Measurements from ENCODE around the gene SLC25A41. TPM values are rescaled to one million over a fixed set of nuclear protein-coding genes. Genes with fewer than 3 reads are reported as not detected.

The SLC25A41 gene
- total and polyA plus RNA-seq, 2 experiments from 2014 or later, result not detected

DNA sequence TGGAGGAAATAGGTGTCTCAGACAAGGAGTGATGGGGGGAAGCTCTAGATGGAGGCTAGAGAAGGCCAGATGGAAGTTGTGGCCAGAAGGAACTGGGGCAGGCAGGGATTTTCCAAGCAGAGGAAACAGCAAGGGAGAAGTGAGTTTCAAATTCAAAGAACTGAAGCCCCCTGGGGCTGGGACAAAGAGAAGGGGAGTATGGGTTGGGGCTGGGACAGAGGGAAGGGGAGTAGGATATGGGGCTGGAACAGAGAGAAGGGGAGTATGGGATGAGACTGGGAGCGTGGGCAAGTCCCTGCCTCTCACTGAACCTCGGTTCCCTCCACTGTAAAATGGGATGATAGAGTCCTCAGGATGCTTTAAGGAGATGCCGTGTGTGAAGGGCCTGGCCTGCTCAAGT lies 38.7 kb downstream of the SLC25A41 start:
- no peak for DNase-seq
- no peaks in the 10 kb centered on the region for H4K20me1 ChIP-seq (ENCODE audit: insufficient read depth)

DNA sequence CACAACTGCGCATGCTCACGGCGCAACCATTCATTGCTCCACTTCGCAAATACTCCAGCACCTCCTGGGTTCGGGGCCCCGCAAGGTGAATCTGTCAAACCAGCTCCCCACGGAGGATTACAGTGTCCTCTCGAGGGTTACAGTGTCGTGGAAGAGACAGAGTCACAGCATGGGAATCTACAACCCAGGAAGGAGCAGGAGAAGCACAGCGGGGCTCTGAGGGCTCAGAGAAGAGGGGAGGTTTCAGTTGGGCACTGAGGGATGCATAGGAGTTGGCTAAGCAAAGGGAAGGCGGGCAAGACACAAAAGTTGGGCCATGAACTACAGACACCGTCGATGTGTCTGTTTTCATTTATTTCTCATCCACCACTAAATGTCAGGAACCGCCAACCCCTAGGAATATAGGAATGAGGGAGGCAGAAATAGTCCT lies 39.6 kb downstream of the SLC25A41 start:
- TF ChIP-seq EZH2phosphoT487 (IDR thresholded peaks at IDR 0.05; ENCODE audit: insufficient read depth, low read depth), result no peak
- peaks cover 12% of the 10 kb centered on the region for H3K36me3 ChIP-seq (ENCODE audit: low read depth)
- H3K27ac ChIP-seq, result peak overlapping the region; percentile 94
- in situ Hi-C loops (cut with MboI), result no loop called here
- H3F3A ChIP-seq (ENCODE audit: insufficient read depth), result no peaks in the 10 kb centered on the region
- 24 to 29% methylated on average over 14 of the region's 14 CpGs for WGBS, 2 experiments (ENCODE audit: low coverage in 1 of 2, low lambda C conversion rate in 2 of 2, missing lambda C conversion rate in 2 of 2)
- no peaks in the 10 kb centered on the region for H3K27me3 ChIP-seq (replicated peaks; ENCODE audit: insufficient read depth)
- peaks cover 9% of the 10 kb centered on the region for H3K4me1 ChIP-seq (ENCODE audit: insufficient read depth)
- H3K4me2 ChIP-seq (ENCODE audit: unreplicated experiment), result peak overlapping the region; percentile 91
- no peaks in the 10 kb centered on the region for H3K9me2 ChIP-seq (ENCODE audit: insufficient read depth)
- no peaks in the 10 kb centered on the region for H4K20me1 ChIP-seq (ENCODE audit: insufficient read depth)
- H2AFZ ChIP-seq, result peak overlapping the region; percentile 92
- H3K9ac ChIP-seq, result peak overlapping the region; percentile 96
- no peaks in the 10 kb centered on the region for H3K9me3 ChIP-seq (ENCODE audit: low read depth)
- no peak for DNase-seq
- peak overlapping the region; percentile 91 for H3K4me3 ChIP-seq
- H3K79me2 ChIP-seq (ENCODE audit: insufficient read depth), result peaks cover 39% of the 10 kb centered on the region

More for the DNA sequence above, 38.7 kb downstream of the SLC25A41 start:
- peaks cover 9% of the 10 kb centered on the region for H3K4me1 ChIP-seq (ENCODE audit: insufficient read depth)
- H3K79me2 ChIP-seq (ENCODE audit: insufficient read depth), result peaks cover 32% of the 10 kb centered on the region
- H3K27me3 ChIP-seq (replicated peaks; ENCODE audit: insufficient read depth), result no peaks in the 10 kb centered on the region
- no peak overlapping the region for H3K4me3 ChIP-seq
- H3K4me2 ChIP-seq (ENCODE audit: unreplicated experiment), result no peak overlapping the region
- peaks cover 7% of the 10 kb centered on the region; the same call in 1 of the 2 replicates for H3K36me3 ChIP-seq (ENCODE audit: low read depth)
- 66 to 73% methylated on average over 3 of the region's 3 CpGs for WGBS, 2 experiments (ENCODE audit: low coverage in 1 of 2, low lambda C conversion rate in 2 of 2, missing lambda C conversion rate in 2 of 2)
- H2AFZ ChIP-seq, result no peak overlapping the region
- TF ChIP-seq EZH2 (IDR thresholded peaks at IDR 0.05; ENCODE audit: insufficient read depth, poor library complexity, severe bottlenecking) (no peak), EZH2phosphoT487 (IDR thresholded peaks at IDR 0.05; ENCODE audit: insufficient read depth, low read depth) (no peak)
- no peaks in the 10 kb centered on the region for H3K9me3 ChIP-seq (ENCODE audit: low read depth)
- in situ Hi-C loops (cut with MboI), result no loop called here
- no peak overlapping the region for H3K9ac ChIP-seq
- H3K9me2 ChIP-seq (ENCODE audit: insufficient read depth), result no peaks in the 10 kb centered on the region
- H3F3A ChIP-seq (ENCODE audit: insufficient read depth), result no peaks in the 10 kb centered on the region
- no peak overlapping the region for H3K27ac ChIP-seq

DNA sequence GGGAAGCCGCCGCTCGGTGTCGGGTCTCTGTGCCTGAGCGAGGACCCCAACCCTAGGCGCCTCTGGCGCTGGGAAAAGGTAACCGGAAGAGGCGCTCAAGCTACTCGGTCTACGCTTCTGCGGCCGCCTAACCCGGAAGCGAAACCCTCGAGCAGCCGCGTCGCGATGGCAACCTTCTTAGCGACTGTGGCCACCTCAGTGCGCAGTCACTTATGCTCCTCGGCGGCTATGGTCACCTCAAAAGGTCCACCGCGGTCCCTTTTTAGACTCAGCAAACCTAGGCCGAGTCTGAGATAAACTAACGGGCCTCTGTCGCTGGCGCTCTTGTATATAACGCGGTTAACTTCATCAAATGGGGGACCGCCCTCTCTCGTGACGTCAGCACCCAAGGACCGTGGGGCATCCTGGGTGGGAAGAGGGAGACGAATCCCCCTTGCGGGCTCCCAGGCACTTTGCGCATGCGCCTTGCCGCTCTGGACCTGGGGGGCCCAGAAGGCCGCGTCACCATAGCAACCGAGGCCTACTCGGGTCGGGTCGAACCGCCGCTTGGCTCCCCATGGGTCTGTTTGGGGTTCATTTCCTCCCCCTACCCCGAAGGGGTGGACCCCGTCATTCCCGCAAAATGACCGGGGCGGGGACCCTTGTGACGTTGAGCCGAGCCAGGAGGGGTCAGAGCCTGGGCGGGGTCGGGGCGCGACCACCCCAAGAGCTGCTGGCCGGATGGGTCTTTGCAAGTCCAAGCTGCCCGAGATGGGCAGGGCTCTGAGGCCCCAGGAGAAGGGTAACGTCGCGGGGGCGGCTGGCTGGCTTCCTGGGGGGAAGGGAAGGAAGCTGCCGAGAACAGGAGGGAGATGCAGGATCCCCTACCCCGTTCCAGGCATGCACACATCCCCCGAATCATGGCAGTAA lies 40.2 kb downstream of the SLC25A41 start, which contains the start of gene GTF2F1:
Gene GTF2F1, minus strand, starts transcription at position 91 of the 909 bp plus-strand sequence. CDS start 169 bp downstream, outside the sequence.
- Histone ChIP-seq H3K4me1 (ENCODE audit: insufficient read depth) (peaks cover 9% of the 10 kb centered on the region), H3K4me3 (peak within 1 kb of the TSS; percentile 91), H3K27me3 (replicated peaks; ENCODE audit: insufficient read depth) (no peaks in the 10 kb centered on the region), H3K79me2 (ENCODE audit: insufficient read depth) (peaks cover 44% of the 10 kb centered on the region), H2AFZ (peak within 1 kb of the TSS; percentile 92), H3K9ac (peak within 1 kb of the TSS; percentile 96), H3K9me2 (ENCODE audit: insufficient read depth) (no peaks in the 10 kb centered on the region), H3K9me3 (ENCODE audit: low read depth) (no peaks in the 10 kb centered on the region), H3F3A (ENCODE audit: insufficient read depth) (no peaks in the 10 kb centered on the region), H4K20me1 (ENCODE audit: insufficient read depth) (no peaks in the 10 kb centered on the region), H3K27ac (peak within 1 kb of the TSS; percentile 94), H3K4me2 (ENCODE audit: unreplicated experiment) (peak within 1 kb of the TSS; percentile 91), H3K36me3 (ENCODE audit: low read depth) (peaks cover 18% of the 10 kb centered on the region)
- peak; percentile 99 for DNase-seq
- 1% methylated on average over 63 to 64 of the region's 69 CpGs for WGBS, 2 experiments (ENCODE audit: low coverage in 1 of 2, low lambda C conversion rate in 2 of 2, missing lambda C conversion rate in 2 of 2)
- TF ChIP-seq EZH2phosphoT487 (IDR thresholded peaks at IDR 0.05; ENCODE audit: insufficient read depth, low read depth), result no peak
- TF ChIP-seq EZH2 (IDR thresholded peaks at IDR 0.05; ENCODE audit: insufficient read depth, poor library complexity, severe bottlenecking), result no peak
- in situ Hi-C loops (cut with MboI), result no loop called here

DNA sequence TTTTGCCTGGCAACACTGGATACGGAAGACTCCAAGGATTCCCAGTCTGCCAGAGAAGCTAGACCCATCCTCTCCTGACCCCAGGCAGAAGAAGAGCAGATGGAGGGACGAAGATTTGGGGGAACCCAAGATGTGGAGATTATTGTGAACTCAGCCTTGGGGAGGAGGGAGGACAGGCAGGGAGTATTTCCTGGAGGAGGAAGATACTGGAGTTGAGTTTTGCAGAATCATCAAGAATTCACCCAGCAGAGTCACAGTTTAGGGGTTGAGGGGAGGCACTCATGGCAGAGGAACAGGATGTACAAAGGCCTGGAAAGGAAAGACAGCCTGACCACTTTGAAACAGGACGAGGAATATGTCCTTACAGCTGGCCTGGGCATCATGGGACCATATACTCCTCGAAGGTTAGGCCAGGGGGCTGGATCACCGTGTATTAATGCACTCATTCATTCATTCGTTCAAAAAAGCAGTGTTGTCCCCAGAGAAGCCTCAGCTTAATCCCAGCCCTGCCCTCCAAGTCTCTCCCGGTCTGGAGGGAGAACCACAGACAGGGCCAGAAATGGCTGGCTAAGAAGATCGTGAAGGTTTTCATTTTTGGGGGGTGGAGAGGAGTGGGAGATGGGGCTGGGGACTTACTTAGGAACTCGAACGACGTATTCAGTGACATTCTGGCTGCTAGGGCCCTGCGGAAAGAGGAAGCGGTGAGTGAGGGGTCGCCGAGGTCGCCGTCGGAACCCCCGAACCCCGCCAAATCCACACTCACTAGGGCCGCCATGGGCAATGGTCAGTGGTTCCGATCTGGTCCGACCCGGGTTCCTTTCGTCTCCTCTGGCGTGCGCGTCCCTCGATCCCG lies 41.1 kb downstream of the SLC25A41 start:
- peak overlapping the region; percentile 94 for H3K27ac ChIP-seq
- no peaks in the 10 kb centered on the region for H3K9me2 ChIP-seq (ENCODE audit: insufficient read depth)
- peak; percentile 38 for DNase-seq
- H4K20me1 ChIP-seq (ENCODE audit: insufficient read depth), result no peaks in the 10 kb centered on the region
- H3K79me2 ChIP-seq (ENCODE audit: insufficient read depth), result peaks cover 53% of the 10 kb centered on the region
- H3K27me3 ChIP-seq (replicated peaks; ENCODE audit: insufficient read depth), result no peaks in the 10 kb centered on the region
- peak overlapping the region; percentile 92 for H2AFZ ChIP-seq
- H3K9me3 ChIP-seq (ENCODE audit: low read depth), result no peaks in the 10 kb centered on the region
- peaks cover 20% of the 10 kb centered on the region for H3K36me3 ChIP-seq (ENCODE audit: low read depth)
- H3K9ac ChIP-seq, result peak overlapping the region; percentile 96
- peak overlapping the region; percentile 91 for H3K4me2 ChIP-seq (ENCODE audit: unreplicated experiment)
- in situ Hi-C loops (cut with MboI), result no loop called here
- H3F3A ChIP-seq (ENCODE audit: insufficient read depth), result no peaks in the 10 kb centered on the region
- TF ChIP-seq EZH2phosphoT487 (IDR thresholded peaks at IDR 0.05; ENCODE audit: insufficient read depth, low read depth), result no peak
- H3K4me3 ChIP-seq, result peak overlapping the region; percentile 91
- peaks cover 9% of the 10 kb centered on the region for H3K4me1 ChIP-seq (ENCODE audit: insufficient read depth)
- 4 to 6% methylated on average over 28 to 30 of the region's 30 CpGs for WGBS, 2 experiments (ENCODE audit: low coverage in 1 of 2, low lambda C conversion rate in 2 of 2, missing lambda C conversion rate in 2 of 2)
